Liver (tissue), 9 donors: ENCODE data around the gene IFT81. TPM values are rescaled to one million over a fixed set of nuclear protein-coding genes. Genes with fewer than 3 reads are reported as not detected.
A peak's percentile ranks its signal among the peaks of the same experiment; 100 is the strongest.

Experiments
- DNase-seq: peaks from one replicate; pipeline ENCODE4 v3.0.0-alpha.2; 2017; ENCODE audit warnings: low spot score
- H3K27ac ChIP-seq, 2 donors: one replicate each; pipeline ENCODE4 v1.7.0; 2013; ENCODE audit warnings: inconsistent platforms in 2 of 2, low read length in 2 of 2, control low read depth in 1 of 2, low read depth in 1 of 2, mild to moderate bottlenecking in 1 of 2
- H3K27me3 ChIP-seq, 4 donors: one replicate each; pipeline versions ENCODE4 v1.6.1 to v1.7.0; 2013; ENCODE audit warnings: low read length in 3 of 4, inconsistent platforms in 1 of 4, mild to moderate bottlenecking in 1 of 4, moderate library complexity in 1 of 4; ENCODE audit not compliant: control insufficient read depth in 4 of 4, insufficient read depth in 4 of 4
- H3K36me3 ChIP-seq, 4 donors: one replicate each; pipeline versions ENCODE4 v1.6.1 to v1.7.0; 2013; ENCODE audit warnings: low read length in 3 of 4, mild to moderate bottlenecking in 3 of 4, low read depth in 1 of 4, moderate library complexity in 1 of 4; ENCODE audit not compliant: control insufficient read depth in 4 of 4, insufficient read depth in 3 of 4
- H3K4me1 ChIP-seq, 4 donors: one replicate each; pipeline versions ENCODE4 v1.6.1 to v1.7.0; 2013; ENCODE audit warnings: low read length in 3 of 4, mild to moderate bottlenecking in 3 of 4, moderate library complexity in 1 of 4; ENCODE audit not compliant: control insufficient read depth in 4 of 4, insufficient read depth in 4 of 4
- H3K4me3 ChIP-seq, 3 donors: one replicate each; pipeline versions ENCODE4 v1.6.1 to v1.7.0; 2013; ENCODE audit warnings: low read length in 3 of 3, control low read depth in 1 of 3, low read depth in 1 of 3, mild to moderate bottlenecking in 1 of 3
- H3K9ac ChIP-seq, 2 donors: one replicate each; pipeline ENCODE4 v1.7.0; 2013; ENCODE audit warnings: low read length in 2 of 2, mild to moderate bottlenecking in 2 of 2, moderate library complexity in 2 of 2, control low read depth in 1 of 2, low read depth in 1 of 2
- H3K9me3 ChIP-seq, 4 donors: one replicate each; pipeline versions ENCODE4 v1.6.1 to v1.7.0; 2013; ENCODE audit warnings: low read length in 3 of 4; ENCODE audit not compliant: control insufficient read depth in 4 of 4
- EGR1 ChIP-seq, 2 donors: IDR thresholded peaks; 2 replicates each; pipeline ENCODE4 v1.6.1; 2016 to 2018; ENCODE audit warnings: antibody characterized with exemption in 2 of 2, low read depth in 2 of 2
- FOXA1 ChIP-seq: IDR thresholded peaks from 2 replicates; pipeline ENCODE4 v1.6.1; 2016; ENCODE audit warnings: antibody characterized with exemption
- FOXA2 ChIP-seq: IDR thresholded peaks from 2 replicates; pipeline ENCODE4 v1.6.1; 2016; ENCODE audit warnings: antibody characterized with exemption
- GABPA ChIP-seq, 2 donors: IDR thresholded peaks in 1 of 2; conservative IDR thresholded peaks in 1 of 2; 2 replicates each; pipeline ENCODE4 v1.6.1; 2016; ENCODE audit warnings: antibody characterized with exemption in 2 of 2, mild to moderate bottlenecking in 1 of 2, moderate library complexity in 1 of 2
- HNF4A ChIP-seq, 2 donors: conservative IDR thresholded peaks; 2 replicates each; pipeline ENCODE4 v1.6.1; 2016; ENCODE audit warnings: antibody characterized with exemption in 2 of 2, mild to moderate bottlenecking in 2 of 2
- HNF4G ChIP-seq: IDR thresholded peaks from 2 replicates; pipeline ENCODE4 v1.6.1; 2016; ENCODE audit warnings: antibody characterized with exemption
- JUND ChIP-seq, 2 donors: IDR thresholded peaks; 2 replicates each; pipeline ENCODE4 v1.6.1; 2016; ENCODE audit warnings: antibody characterized with exemption in 2 of 2
- MAX ChIP-seq: IDR thresholded peaks from 2 replicates; pipeline ENCODE4 v1.6.1; 2016; ENCODE audit warnings: antibody characterized with exemption
- NR2F2 ChIP-seq: IDR thresholded peaks from 2 replicates; pipeline ENCODE4 v1.6.1; 2016; ENCODE audit warnings: antibody characterized with exemption
- RAD21 ChIP-seq, 2 donors: IDR thresholded peaks; 2 replicates each; pipeline ENCODE4 v1.6.1; 2016; ENCODE audit warnings: antibody characterized with exemption in 2 of 2, mild to moderate bottlenecking in 2 of 2
- RXRA ChIP-seq, 2 donors: IDR thresholded peaks; 2 replicates each; pipeline ENCODE4 v1.6.1; 2017 to 2018; ENCODE audit warnings: antibody characterized with exemption in 2 of 2, mild to moderate bottlenecking in 1 of 2
- SP1 ChIP-seq: IDR thresholded peaks from 2 replicates; pipeline ENCODE4 v1.6.1; 2018; ENCODE audit warnings: antibody characterized with exemption, mild to moderate bottlenecking
- TAF1 ChIP-seq: conservative IDR thresholded peaks from 2 replicates; pipeline ENCODE4 v1.6.1; 2016; ENCODE audit warnings: antibody characterized with exemption, mild to moderate bottlenecking
- YY1 ChIP-seq: IDR thresholded peaks from 2 replicates; pipeline ENCODE4 v1.6.1; 2016; ENCODE audit warnings: antibody characterized with exemption, mild to moderate bottlenecking
- ZBTB33 ChIP-seq: IDR thresholded peaks from 2 replicates; pipeline ENCODE4 v1.6.1; 2016; ENCODE audit warnings: antibody characterized with exemption
- WGBS: extraction: QIAGEN DNeasy Blood & Tissue Kit; methylation state at CpG from one replicate; pipeline ENCODE4 v1.1.7; 2013; 5-methylcytosine and 5-hydroxymethylcytosine counted together
- polyA plus RNA-seq, 2 donors: library from polyadenylated mRNA; stranded (reverse) in 1 of 2; unstranded in 1 of 2; fragments of 200-250 nt in 1 of 2; fragments of >200 nt in 1 of 2; fragmentation: Nextera tagmentation in 1 of 2; extraction: Ambion mirVana in 1 of 2; gene quantifications; one replicate each; pipeline versions ENCODE4 v1.2.1 to v1.2.3, GENCODE V29; 2013 to 2015
- total RNA-seq, 2 donors: library from RNA; depleted of rRNA; stranded (reverse); fragments of >200 nt; gene quantifications; one replicate each; pipeline ENCODE4 v1.2.3, GENCODE V29; 2014
- TF ChIP-seq, protein P1 (sequence below): IDR thresholded peaks from 2 replicates; pipeline ENCODE4 v1.6.1; 2016; ENCODE audit warnings: antibody characterized with exemption, mild to moderate bottlenecking
- TF ChIP-seq, protein P2 (sequence below): fragments of 150-350 bp; IDR thresholded peaks from 2 replicates; pipeline ENCODE4 v1.5.1; 2017; ENCODE audit warnings: improper control_type of control experiment, low read depth, low read length; ENCODE audit not compliant: missing input control
- TF ChIP-seq, protein P3 (sequence below): IDR thresholded peaks from 2 replicates; pipeline ENCODE4 v1.6.1; 2016; ENCODE audit warnings: antibody characterized with exemption
- donor health status: healthy.
- donor health status: healthy.
- donor health status: healthy.
- donor health status: healthy.
- donor health status: healthy.

Gene IFT81
- total and polyA plus RNA-seq, 4 donors, result 1.9 to 4.9 (median 2.8) TPM

- Histone ChIP-seq H3K4me3 (no peak overlapping the region), H3K27ac (no peak overlapping the region), H3K4me1 (peaks cover 2 to 24% (median 8%) of the 10 kb centered on the region in 4 donors), H3K9me3 (no peaks in the 10 kb centered on the region), H3K36me3 (no peaks in the 10 kb centered on the region), H3K27me3 (no peaks in the 10 kb centered on the region), H3K9ac (no peak overlapping the region)
- WGBS, result 94% methylated on average over 3 of the region's 3 CpGs
- DNase-seq, result no peak
- no peak for TF ChIP-seq MAX
- TF ChIP-seq FOXA2, result no peak
- TF ChIP-seq YY1, result no peak
- TF ChIP-seq, protein P1, sequence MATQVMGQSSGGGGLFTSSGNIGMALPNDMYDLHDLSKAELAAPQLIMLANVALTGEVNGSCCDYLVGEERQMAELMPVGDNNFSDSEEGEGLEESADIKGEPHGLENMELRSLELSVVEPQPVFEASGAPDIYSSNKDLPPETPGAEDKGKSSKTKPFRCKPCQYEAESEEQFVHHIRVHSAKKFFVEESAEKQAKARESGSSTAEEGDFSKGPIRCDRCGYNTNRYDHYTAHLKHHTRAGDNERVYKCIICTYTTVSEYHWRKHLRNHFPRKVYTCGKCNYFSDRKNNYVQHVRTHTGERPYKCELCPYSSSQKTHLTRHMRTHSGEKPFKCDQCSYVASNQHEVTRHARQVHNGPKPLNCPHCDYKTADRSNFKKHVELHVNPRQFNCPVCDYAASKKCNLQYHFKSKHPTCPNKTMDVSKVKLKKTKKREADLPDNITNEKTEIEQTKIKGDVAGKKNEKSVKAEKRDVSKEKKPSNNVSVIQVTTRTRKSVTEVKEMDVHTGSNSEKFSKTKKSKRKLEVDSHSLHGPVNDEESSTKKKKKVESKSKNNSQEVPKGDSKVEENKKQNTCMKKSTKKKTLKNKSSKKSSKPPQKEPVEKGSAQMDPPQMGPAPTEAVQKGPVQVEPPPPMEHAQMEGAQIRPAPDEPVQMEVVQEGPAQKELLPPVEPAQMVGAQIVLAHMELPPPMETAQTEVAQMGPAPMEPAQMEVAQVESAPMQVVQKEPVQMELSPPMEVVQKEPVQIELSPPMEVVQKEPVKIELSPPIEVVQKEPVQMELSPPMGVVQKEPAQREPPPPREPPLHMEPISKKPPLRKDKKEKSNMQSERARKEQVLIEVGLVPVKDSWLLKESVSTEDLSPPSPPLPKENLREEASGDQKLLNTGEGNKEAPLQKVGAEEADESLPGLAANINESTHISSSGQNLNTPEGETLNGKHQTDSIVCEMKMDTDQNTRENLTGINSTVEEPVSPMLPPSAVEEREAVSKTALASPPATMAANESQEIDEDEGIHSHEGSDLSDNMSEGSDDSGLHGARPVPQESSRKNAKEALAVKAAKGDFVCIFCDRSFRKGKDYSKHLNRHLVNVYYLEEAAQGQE, result no peak
- TF ChIP-seq RAD21 (IDR thresholded peaks at IDR 0.05), result peak; percentile 37 to 69
- peak; percentile 23 for TF ChIP-seq SP1
- TF ChIP-seq HNF4A (conservative IDR thresholded peaks at IDR 0.05), result no peak
- no peak for TF ChIP-seq EGR1 (IDR thresholded peaks at IDR 0.05; ENCODE audit: low read depth in 2 of 2)
- TF ChIP-seq, protein P2, sequence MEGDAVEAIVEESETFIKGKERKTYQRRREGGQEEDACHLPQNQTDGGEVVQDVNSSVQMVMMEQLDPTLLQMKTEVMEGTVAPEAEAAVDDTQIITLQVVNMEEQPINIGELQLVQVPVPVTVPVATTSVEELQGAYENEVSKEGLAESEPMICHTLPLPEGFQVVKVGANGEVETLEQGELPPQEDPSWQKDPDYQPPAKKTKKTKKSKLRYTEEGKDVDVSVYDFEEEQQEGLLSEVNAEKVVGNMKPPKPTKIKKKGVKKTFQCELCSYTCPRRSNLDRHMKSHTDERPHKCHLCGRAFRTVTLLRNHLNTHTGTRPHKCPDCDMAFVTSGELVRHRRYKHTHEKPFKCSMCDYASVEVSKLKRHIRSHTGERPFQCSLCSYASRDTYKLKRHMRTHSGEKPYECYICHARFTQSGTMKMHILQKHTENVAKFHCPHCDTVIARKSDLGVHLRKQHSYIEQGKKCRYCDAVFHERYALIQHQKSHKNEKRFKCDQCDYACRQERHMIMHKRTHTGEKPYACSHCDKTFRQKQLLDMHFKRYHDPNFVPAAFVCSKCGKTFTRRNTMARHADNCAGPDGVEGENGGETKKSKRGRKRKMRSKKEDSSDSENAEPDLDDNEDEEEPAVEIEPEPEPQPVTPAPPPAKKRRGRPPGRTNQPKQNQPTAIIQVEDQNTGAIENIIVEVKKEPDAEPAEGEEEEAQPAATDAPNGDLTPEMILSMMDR, result peak; percentile 16
- TF ChIP-seq FOXA1, result no peak
- TF ChIP-seq ZBTB33, result no peak
These were observed 21.9 kb upstream of the IFT81 start for GRCh38 chr12:110102255-110102654.

GRCh38 chr12:110104188-110105094 is 19.7 kb upstream of the IFT81 start:
- Histone ChIP-seq H3K27me3 (no peaks in the 10 kb centered on the region), H3K9me3 (no peaks in the 10 kb centered on the region), H3K36me3 (no peaks in the 10 kb centered on the region), H3K9ac (peak overlapping the region in 1 of 2 donors; percentile 16), H3K4me3 (no peak overlapping the region), H3K27ac (peak overlapping the region; percentile 75 to 90), H3K4me1 (peaks cover 8 to 42% (median 20%) of the 10 kb centered on the region in 4 donors)
- 64% methylated on average over 14 of the region's 14 CpGs for WGBS
- no peak for DNase-seq
- TF ChIP-seq TAF1 (peak; percentile 46), RAD21 (IDR thresholded peaks at IDR 0.05) (peak; percentile 55 to 65), HNF4G (peak; percentile 95), FOXA2 (peak; percentile 73), NR2F2 (peak; percentile 67), JUND (IDR thresholded peaks at IDR 0.05) (peak; percentile 96 to 99), SP1 (peak; percentile 95), MAX (peak; percentile 85), RXRA (IDR thresholded peaks at IDR 0.05) (peak; percentile 91 to 96), GABPA (IDR thresholded peaks at IDR 0.05 in 1 of 2, conservative IDR thresholded peaks at IDR 0.05 in 1 of 2) (peak in 1 of 2 donors; percentile 67), FOXA1 (peak; percentile 70), EGR1 (IDR thresholded peaks at IDR 0.05; ENCODE audit: low read depth in 2 of 2) (peak; percentile 68 to 97), YY1 (peak; percentile 96)
- TF ChIP-seq, protein P2, result no peak
- TF ChIP-seq, protein P3, sequence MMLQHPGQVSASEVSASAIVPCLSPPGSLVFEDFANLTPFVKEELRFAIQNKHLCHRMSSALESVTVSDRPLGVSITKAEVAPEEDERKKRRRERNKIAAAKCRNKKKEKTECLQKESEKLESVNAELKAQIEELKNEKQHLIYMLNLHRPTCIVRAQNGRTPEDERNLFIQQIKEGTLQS, result peak; percentile 94
